GM21528 (cell line): ENCODE measurements around the gene GRID2IP.
A peak's percentile ranks its signal among the peaks of the same experiment; 100 is the strongest.
"Not testable (repeated sequence)": the region's sequence is repeated elsewhere in the genome, so short reads cannot be mapped to it uniquely, and the experiment has no call there.

ENCODE experiments used
- ATAC-seq: cut with Tn5 transposase; IDR thresholded peaks from one replicate; pipeline ENCODE4 v1.9.1; 2021; ENCODE audit warnings: mild to moderate bottlenecking, moderate library complexity; ENCODE audit not compliant: unreplicated experiment, low FRiP score

GRID2IP gene

GRCh38 chr7:6458676-6459075 is 92.6 kb downstream of the GRID2IP start:
- not testable (repeated sequence) for ATAC-seq

- no peak for ATAC-seq
Observed at GRCh38 chr7:6453734-6454133, 97.5 kb downstream of the GRID2IP start.

- ATAC-seq = no peak
Observed at GRCh38 chr7:6451224-6451705, 100.0 kb downstream of the GRID2IP start.

- ATAC-seq = not testable (repeated sequence)
Observed at GRCh38 chr7:6450591-6450990, 100.7 kb downstream of the GRID2IP start.

GRCh38 chr7:6449884-6450283 is 101.4 kb downstream of the GRID2IP start:
- not testable (repeated sequence) for ATAC-seq

GRCh38 chr7:6448943-6449543 is 102.2 kb downstream of the GRID2IP start:
- ATAC-seq = no peak

- ATAC-seq = peak; percentile 81
Observed at GRCh38 chr7:6447581-6448199, 103.6 kb downstream of the GRID2IP start, which contains the start of gene DAGLB. Gene DAGLB (minus strand): TSS chr7:6447954. CDS start chr7:6447842, 112 bp downstream.
